CD14-positive monocyte (primary cell): ENCODE measurements around the gene OR9Q1. TPM values are rescaled to one million over a fixed set of nuclear protein-coding genes. Genes with fewer than 3 reads are reported as not detected.

Experiments
- DNase-seq, 3 donors: peaks; one replicate each; pipeline ENCODE4 v3.0.0-alpha.2; 2011 to 2022
- H2AFZ ChIP-seq: 2 replicates; pipeline ENCODE4 v1.6.0; 2012; ENCODE audit warnings: mild to moderate bottlenecking, low read depth, low read length, inconsistent platforms; ENCODE audit not compliant: insufficient read depth, poor library complexity, severe bottlenecking
- H3K27ac ChIP-seq, 2 donors: 1 replicate in 1 of 2; 2 replicates in 1 of 2; pipeline ENCODE4 v1.5.1; 2012 to 2013; ENCODE audit warnings: low read length in 2 of 2, control low read depth in 1 of 2, inconsistent platforms in 1 of 2, low read depth in 1 of 2, mild to moderate bottlenecking in 1 of 2
- H3K27me3 ChIP-seq, 2 donors: one replicate each; pipeline versions ENCODE4 v1.6.0 to v1.6.1; 2011 to 2013; ENCODE audit warnings: low read length in 2 of 2; ENCODE audit not compliant: control insufficient read depth in 2 of 2, insufficient read depth in 2 of 2
- H3K36me3 ChIP-seq, 2 donors: replicated peaks in 1 of 2; 1 replicate in 1 of 2; 2 replicates in 1 of 2; pipeline versions ENCODE4 v1.5.1 to v1.6.1; 2012 to 2013; ENCODE audit warnings: low read length in 2 of 2, control low read depth in 1 of 2, inconsistent platforms in 1 of 2, mild to moderate bottlenecking in 1 of 2; ENCODE audit not compliant: insufficient read depth in 2 of 2, control insufficient read depth in 1 of 2
- H3K4me1 ChIP-seq, 2 donors: 1 replicate in 1 of 2; 2 replicates in 1 of 2; pipeline versions ENCODE4 v1.5.1 to v1.6.1; 2012 to 2013; ENCODE audit warnings: low read length in 2 of 2, control low read depth in 1 of 2, inconsistent platforms in 1 of 2, mild to moderate bottlenecking in 1 of 2, moderate library complexity in 1 of 2; ENCODE audit not compliant: insufficient read depth in 2 of 2, control insufficient read depth in 1 of 2
- H3K4me2 ChIP-seq: replicated peaks from 2 replicates; pipeline ENCODE3; 2012; ENCODE audit warnings: low read length, moderate library complexity, mild to moderate bottlenecking; ENCODE audit not compliant: poor library complexity, severe bottlenecking; ENCODE audit errors: extremely low read depth
- H3K4me3 ChIP-seq, 3 experiments: fragments of 200-600 bp in 1 of 3; sonication (generic) in 1 of 3; replicated peaks in 1 of 3; 1 replicate in 2 of 3; 2 replicates in 1 of 3; pipeline ENCODE4 v1.5.1; 2011 to 2013; ENCODE audit warnings: low read length in 3 of 3, mild to moderate bottlenecking in 3 of 3, control low read depth in 2 of 3, low read depth in 2 of 3, inconsistent platforms in 1 of 3, moderate library complexity in 1 of 3
- H3K79me2 ChIP-seq: 2 replicates; pipeline ENCODE4 v1.6.0; 2012; ENCODE audit warnings: mild to moderate bottlenecking, control low read depth, inconsistent platforms, low read length, moderate library complexity; ENCODE audit not compliant: insufficient read depth
- H3K9ac ChIP-seq: 2 replicates; pipeline ENCODE4 v1.6.0; 2017; ENCODE audit warnings: low read length, mild to moderate bottlenecking; ENCODE audit not compliant: insufficient read depth, poor library complexity, severe bottlenecking
- H3K9me3 ChIP-seq, 2 donors: replicated peaks in 1 of 2; 1 replicate in 1 of 2; 2 replicates in 1 of 2; pipeline versions ENCODE4 v1.5.1 to v1.6.1; 2012 to 2013; ENCODE audit warnings: low read length in 2 of 2, control low read depth in 1 of 2; ENCODE audit not compliant: control insufficient read depth in 1 of 2, insufficient read depth in 1 of 2
- H4K20me1 ChIP-seq: 2 replicates; pipeline ENCODE4 v1.6.0; 2012; ENCODE audit warnings: mild to moderate bottlenecking, low read length, control low read depth, moderate library complexity; ENCODE audit not compliant: insufficient read depth
- H3K27ac Mint-ChIP-seq, 7 donors: one replicate each; pipeline ENCODE4 v1.8.0; 2020; ENCODE audit warnings: mild to moderate bottlenecking in 7 of 7, mixed read lengths in 7 of 7, moderate library complexity in 6 of 7, inconsistent platforms in 2 of 7
- H3K27me3 Mint-ChIP-seq, 3 donors: one replicate each; pipeline ENCODE4 v1.8.0; 2021 to 2022; ENCODE audit warnings: low read depth in 3 of 3, mild to moderate bottlenecking in 3 of 3, mixed read lengths in 3 of 3, moderate library complexity in 3 of 3, inconsistent platforms in 1 of 3
- H3K36me3 Mint-ChIP-seq, 2 donors: one replicate each; pipeline ENCODE4 v1.8.0; 2020; ENCODE audit warnings: mixed read lengths in 2 of 2, inconsistent platforms in 1 of 2, mild to moderate bottlenecking in 1 of 2
- H3K4me1 Mint-ChIP-seq: one replicate; pipeline ENCODE4 v1.8.0; 2020; ENCODE audit warnings: mild to moderate bottlenecking, mixed read lengths
- H3K4me3 Mint-ChIP-seq, 2 donors: one replicate each; pipeline ENCODE4 v1.8.0; 2020; ENCODE audit warnings: mild to moderate bottlenecking in 2 of 2, mixed read lengths in 2 of 2, moderate library complexity in 1 of 2
- H3K9me3 Mint-ChIP-seq, 7 donors: one replicate each; pipeline ENCODE4 v1.8.0; 2020 to 2022; ENCODE audit warnings: mixed read lengths in 7 of 7, mild to moderate bottlenecking in 6 of 7, moderate library complexity in 6 of 7, inconsistent platforms in 2 of 7
- WGBS: methylation state at CpG from one replicate; pipeline ENCODE4 v1.1.5; 2013; ENCODE audit warnings: missing lambda C conversion rate; ENCODE audit not compliant: insufficient coverage; 5-methylcytosine and 5-hydroxymethylcytosine counted together
- intact Hi-C, 2 donors: fragments of 100-400 bp; cut with micrococcal nuclease; formaldehyde crosslinking; loops; one replicate each; pipeline versions ENCODE4 v1.15.0 to v1.15.1; 2023
- polyA plus RNA-seq, 3 donors: library from polyadenylated mRNA; depleted of rRNA in 1 of 3; unstranded in 2 of 3; stranded (reverse) in 1 of 3; fragments of 300-500 nt in 2 of 3; fragments of >200 nt in 1 of 3; fragmentation: Illumina TruSeq in 2 of 3; gene quantifications; 1 replicate in 2 of 3; 2 replicates in 1 of 3; pipeline ENCODE4 v1.2.3, GENCODE V29; 2012 to 2021
- TF ChIP-seq, protein P1 (sequence below): fragments of 200-600 bp; IDR thresholded peaks from one replicate; pipeline ENCODE4 v1.8.0; 2022; ENCODE audit warnings: antibody characterized with exemption, mild to moderate bottlenecking

The OR9Q1 gene
- polyA plus RNA-seq, 3 donors, result not detected

DNA sequence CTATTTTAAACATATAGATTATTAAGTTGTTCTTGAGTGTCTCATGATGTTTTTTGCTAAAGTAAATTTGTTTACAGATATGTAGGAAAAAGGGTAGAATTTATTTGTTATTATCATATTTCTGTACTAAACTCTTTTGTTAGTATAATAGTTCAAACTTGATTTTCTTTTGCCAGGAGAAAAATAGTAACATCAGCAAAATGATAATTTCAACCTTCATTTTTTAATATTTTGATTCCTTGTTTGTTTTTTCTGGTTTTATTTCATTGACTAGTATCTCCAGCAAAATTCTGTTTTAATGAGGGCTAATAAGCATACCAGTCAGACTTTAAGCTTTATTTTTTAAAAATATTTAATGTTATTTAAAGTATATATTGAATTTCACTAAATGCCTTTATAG is 192.8 kb downstream of the OR9Q1 start:
- intact Hi-C loops, result no loop called here
- no peak overlapping the region for H3K27ac Mint-ChIP-seq

DNA sequence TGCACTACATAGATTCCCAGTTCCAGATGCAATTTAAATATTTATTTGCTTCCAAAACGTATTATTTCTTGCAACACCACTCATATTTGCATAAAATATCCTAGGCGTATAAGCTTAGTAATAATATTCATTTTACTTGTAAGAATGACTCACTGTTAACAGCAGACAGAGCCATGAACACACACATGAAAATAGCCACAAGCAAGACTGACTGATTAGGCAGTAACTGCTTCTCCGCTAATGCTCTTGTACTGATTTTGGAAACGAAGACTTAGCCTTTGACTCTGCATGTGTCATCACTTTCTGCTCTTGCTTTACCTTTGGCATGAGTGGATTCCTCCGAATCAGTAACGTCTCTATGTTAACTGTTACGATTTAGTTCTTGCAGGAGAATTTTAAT is 199.0 kb downstream of the OR9Q1 start:
- no peak for DNase-seq

More for the DNA sequence above, 192.8 kb downstream of the OR9Q1 start:
- H3K4me2 ChIP-seq, result no peak overlapping the region
- no peak overlapping the region for H3K4me3 Mint-ChIP-seq
- no peaks in the 10 kb centered on the region for H3K9me3 ChIP-seq
- DNase-seq, result no peak
- no peak overlapping the region for H3K27ac ChIP-seq
- no peaks in the 10 kb centered on the region for H4K20me1 ChIP-seq
- H3K9ac ChIP-seq, result no peak overlapping the region
- no peak overlapping the region for H2AFZ ChIP-seq
- no peaks in the 10 kb centered on the region for H3K27me3 ChIP-seq
- H3K36me3 Mint-ChIP-seq, result no peaks in the 10 kb centered on the region
- H3K9me3 Mint-ChIP-seq, result peaks cover 0 to 5% (median 2%) of the 10 kb centered on the region in 7 donors
- H3K4me1 ChIP-seq, result no peaks in the 10 kb centered on the region
- TF ChIP-seq, protein P1, sequence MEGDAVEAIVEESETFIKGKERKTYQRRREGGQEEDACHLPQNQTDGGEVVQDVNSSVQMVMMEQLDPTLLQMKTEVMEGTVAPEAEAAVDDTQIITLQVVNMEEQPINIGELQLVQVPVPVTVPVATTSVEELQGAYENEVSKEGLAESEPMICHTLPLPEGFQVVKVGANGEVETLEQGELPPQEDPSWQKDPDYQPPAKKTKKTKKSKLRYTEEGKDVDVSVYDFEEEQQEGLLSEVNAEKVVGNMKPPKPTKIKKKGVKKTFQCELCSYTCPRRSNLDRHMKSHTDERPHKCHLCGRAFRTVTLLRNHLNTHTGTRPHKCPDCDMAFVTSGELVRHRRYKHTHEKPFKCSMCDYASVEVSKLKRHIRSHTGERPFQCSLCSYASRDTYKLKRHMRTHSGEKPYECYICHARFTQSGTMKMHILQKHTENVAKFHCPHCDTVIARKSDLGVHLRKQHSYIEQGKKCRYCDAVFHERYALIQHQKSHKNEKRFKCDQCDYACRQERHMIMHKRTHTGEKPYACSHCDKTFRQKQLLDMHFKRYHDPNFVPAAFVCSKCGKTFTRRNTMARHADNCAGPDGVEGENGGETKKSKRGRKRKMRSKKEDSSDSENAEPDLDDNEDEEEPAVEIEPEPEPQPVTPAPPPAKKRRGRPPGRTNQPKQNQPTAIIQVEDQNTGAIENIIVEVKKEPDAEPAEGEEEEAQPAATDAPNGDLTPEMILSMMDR, result no peak
- no peaks in the 10 kb centered on the region for H3K36me3 ChIP-seq
- no peaks in the 10 kb centered on the region for H3K27me3 Mint-ChIP-seq
- no peaks in the 10 kb centered on the region for H3K4me1 Mint-ChIP-seq
- no peak overlapping the region for H3K4me3 ChIP-seq
- no peaks in the 10 kb centered on the region for H3K79me2 ChIP-seq

More for the DNA sequence above, 199.0 kb downstream of the OR9Q1 start:
- no peak overlapping the region for H3K27ac ChIP-seq
- no peak overlapping the region for H3K4me3 ChIP-seq
- no peaks in the 10 kb centered on the region for H3K36me3 Mint-ChIP-seq
- no peak overlapping the region for H2AFZ ChIP-seq
- no peaks in the 10 kb centered on the region for H3K79me2 ChIP-seq
- H3K9ac ChIP-seq, result no peak overlapping the region
- no peak overlapping the region for H3K4me3 Mint-ChIP-seq
- H4K20me1 ChIP-seq, result no peaks in the 10 kb centered on the region
- TF ChIP-seq, protein P1, result no peak
- H3K4me1 ChIP-seq, result no peaks in the 10 kb centered on the region
- H3K4me2 ChIP-seq, result no peak overlapping the region
- H3K27ac Mint-ChIP-seq, result no peak overlapping the region
- H3K36me3 ChIP-seq, result no peaks in the 10 kb centered on the region
- H3K9me3 Mint-ChIP-seq, result peaks cover 0 to 6% (median 0%) of the 10 kb centered on the region in 7 donors
- H3K9me3 ChIP-seq, result peaks cover 0 to 2% of the 10 kb centered on the region in 2 donors
- no peaks in the 10 kb centered on the region for H3K27me3 ChIP-seq
- H3K27me3 Mint-ChIP-seq, result peaks cover 0 to 2% (median 0%) of the 10 kb centered on the region in 3 donors
- intact Hi-C loops, result no loop called here
- H3K4me1 Mint-ChIP-seq, result no peaks in the 10 kb centered on the region
- WGBS, result 81% methylated on average over 2 of the region's 7 CpGs
